Ishikawa (cell line): ENCODE results near the gene ZNF408.

Experiments used
- CEBPB ChIP-seq: IDR thresholded peaks from 2 replicates; pipeline ENCODE4 v1.6.1; 2012
- CREB1 ChIP-seq: IDR thresholded peaks from 2 replicates; pipeline ENCODE4 v1.6.1; 2012; ENCODE audit warnings: low read depth
- EGR1 ChIP-seq: IDR thresholded peaks from 2 replicates; pipeline ENCODE4 v1.6.1; 2012
- EP300 ChIP-seq: IDR thresholded peaks from 2 replicates; pipeline ENCODE4 v1.6.1; 2012; ENCODE audit warnings: borderline replicate concordance
- FOXM1 ChIP-seq: IDR thresholded peaks from 2 replicates; pipeline ENCODE4 v1.6.1; 2012; ENCODE audit warnings: low read depth, borderline replicate concordance
- NFIC ChIP-seq: IDR thresholded peaks from 2 replicates; pipeline ENCODE4 v1.6.1; 2012
- RAD21 ChIP-seq: IDR thresholded peaks from 2 replicates; pipeline ENCODE4 v1.6.1; 2012; ENCODE audit warnings: low read depth
- TAF1 ChIP-seq: IDR thresholded peaks from 2 replicates; pipeline ENCODE4 v1.6.1; 2012; ENCODE audit warnings: low read depth, mild to moderate bottlenecking
- TCF12 ChIP-seq: IDR thresholded peaks from 2 replicates; pipeline ENCODE4 v1.6.1; 2012; ENCODE audit warnings: low read depth
- TEAD4 ChIP-seq: IDR thresholded peaks from 2 replicates; pipeline ENCODE4 v1.6.1; 2012
- YY1 ChIP-seq: IDR thresholded peaks from 2 replicates; pipeline ENCODE4 v1.6.1; 2012; ENCODE audit warnings: low read depth
- ZBTB7A ChIP-seq: IDR thresholded peaks from 2 replicates; pipeline ENCODE4 v1.6.1; 2012; ENCODE audit warnings: low read depth
- TF ChIP-seq, protein P1 (sequence below): IDR thresholded peaks from 2 replicates; pipeline ENCODE4 v1.6.1; 2012
- TF ChIP-seq, protein P2 (sequence below): IDR thresholded peaks from 2 replicates; pipeline ENCODE4 v1.6.1; 2012
- TF ChIP-seq, protein P3 (sequence below): IDR thresholded peaks from 2 replicates; pipeline ENCODE4 v1.6.1; 2012; ENCODE audit warnings: low read depth, mild to moderate bottlenecking

Gene ZNF408

DNA sequence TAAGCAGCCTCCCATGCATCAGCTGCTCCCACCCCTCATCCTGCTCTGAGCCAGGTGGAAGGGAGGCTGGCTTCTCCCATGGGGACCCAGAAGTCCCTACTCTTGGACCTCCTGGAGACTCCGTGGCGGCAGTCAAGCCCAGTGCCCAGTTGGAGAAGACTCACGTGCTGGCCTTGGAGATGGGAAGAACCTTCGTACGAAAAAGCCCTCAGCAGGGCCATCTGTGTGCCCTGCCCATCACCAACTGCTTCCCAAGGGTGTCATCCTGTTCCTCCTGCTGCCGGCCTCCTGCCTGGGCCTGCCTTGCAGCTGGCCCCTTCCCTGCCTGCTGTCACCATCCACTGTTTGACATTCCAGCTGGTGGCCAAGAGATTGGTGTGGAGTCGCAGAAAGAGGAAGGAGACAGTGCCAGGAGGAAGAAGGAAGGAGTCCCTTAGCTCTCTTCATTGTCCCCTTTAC lies 28.4 kb upstream of the ZNF408 start:
- TF ChIP-seq ZBTB7A (no peak), TAF1 (no peak), CREB1 (no peak), FOXM1 (no peak), EGR1 (no peak), TEAD4 (no peak), TCF12 (no peak), EP300 (no peak), RAD21 (no peak), CEBPB (no peak), NFIC (no peak), YY1 (no peak)
- TF ChIP-seq, protein P1, sequence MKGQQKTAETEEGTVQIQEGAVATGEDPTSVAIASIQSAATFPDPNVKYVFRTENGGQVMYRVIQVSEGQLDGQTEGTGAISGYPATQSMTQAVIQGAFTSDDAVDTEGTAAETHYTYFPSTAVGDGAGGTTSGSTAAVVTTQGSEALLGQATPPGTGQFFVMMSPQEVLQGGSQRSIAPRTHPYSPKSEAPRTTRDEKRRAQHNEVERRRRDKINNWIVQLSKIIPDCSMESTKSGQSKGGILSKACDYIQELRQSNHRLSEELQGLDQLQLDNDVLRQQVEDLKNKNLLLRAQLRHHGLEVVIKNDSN = no peak
- TF ChIP-seq, protein P2, sequence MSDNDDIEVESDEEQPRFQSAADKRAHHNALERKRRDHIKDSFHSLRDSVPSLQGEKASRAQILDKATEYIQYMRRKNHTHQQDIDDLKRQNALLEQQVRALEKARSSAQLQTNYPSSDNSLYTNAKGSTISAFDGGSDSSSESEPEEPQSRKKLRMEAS = no peak
- TF ChIP-seq, protein P3, sequence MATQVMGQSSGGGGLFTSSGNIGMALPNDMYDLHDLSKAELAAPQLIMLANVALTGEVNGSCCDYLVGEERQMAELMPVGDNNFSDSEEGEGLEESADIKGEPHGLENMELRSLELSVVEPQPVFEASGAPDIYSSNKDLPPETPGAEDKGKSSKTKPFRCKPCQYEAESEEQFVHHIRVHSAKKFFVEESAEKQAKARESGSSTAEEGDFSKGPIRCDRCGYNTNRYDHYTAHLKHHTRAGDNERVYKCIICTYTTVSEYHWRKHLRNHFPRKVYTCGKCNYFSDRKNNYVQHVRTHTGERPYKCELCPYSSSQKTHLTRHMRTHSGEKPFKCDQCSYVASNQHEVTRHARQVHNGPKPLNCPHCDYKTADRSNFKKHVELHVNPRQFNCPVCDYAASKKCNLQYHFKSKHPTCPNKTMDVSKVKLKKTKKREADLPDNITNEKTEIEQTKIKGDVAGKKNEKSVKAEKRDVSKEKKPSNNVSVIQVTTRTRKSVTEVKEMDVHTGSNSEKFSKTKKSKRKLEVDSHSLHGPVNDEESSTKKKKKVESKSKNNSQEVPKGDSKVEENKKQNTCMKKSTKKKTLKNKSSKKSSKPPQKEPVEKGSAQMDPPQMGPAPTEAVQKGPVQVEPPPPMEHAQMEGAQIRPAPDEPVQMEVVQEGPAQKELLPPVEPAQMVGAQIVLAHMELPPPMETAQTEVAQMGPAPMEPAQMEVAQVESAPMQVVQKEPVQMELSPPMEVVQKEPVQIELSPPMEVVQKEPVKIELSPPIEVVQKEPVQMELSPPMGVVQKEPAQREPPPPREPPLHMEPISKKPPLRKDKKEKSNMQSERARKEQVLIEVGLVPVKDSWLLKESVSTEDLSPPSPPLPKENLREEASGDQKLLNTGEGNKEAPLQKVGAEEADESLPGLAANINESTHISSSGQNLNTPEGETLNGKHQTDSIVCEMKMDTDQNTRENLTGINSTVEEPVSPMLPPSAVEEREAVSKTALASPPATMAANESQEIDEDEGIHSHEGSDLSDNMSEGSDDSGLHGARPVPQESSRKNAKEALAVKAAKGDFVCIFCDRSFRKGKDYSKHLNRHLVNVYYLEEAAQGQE = no peak

DNA sequence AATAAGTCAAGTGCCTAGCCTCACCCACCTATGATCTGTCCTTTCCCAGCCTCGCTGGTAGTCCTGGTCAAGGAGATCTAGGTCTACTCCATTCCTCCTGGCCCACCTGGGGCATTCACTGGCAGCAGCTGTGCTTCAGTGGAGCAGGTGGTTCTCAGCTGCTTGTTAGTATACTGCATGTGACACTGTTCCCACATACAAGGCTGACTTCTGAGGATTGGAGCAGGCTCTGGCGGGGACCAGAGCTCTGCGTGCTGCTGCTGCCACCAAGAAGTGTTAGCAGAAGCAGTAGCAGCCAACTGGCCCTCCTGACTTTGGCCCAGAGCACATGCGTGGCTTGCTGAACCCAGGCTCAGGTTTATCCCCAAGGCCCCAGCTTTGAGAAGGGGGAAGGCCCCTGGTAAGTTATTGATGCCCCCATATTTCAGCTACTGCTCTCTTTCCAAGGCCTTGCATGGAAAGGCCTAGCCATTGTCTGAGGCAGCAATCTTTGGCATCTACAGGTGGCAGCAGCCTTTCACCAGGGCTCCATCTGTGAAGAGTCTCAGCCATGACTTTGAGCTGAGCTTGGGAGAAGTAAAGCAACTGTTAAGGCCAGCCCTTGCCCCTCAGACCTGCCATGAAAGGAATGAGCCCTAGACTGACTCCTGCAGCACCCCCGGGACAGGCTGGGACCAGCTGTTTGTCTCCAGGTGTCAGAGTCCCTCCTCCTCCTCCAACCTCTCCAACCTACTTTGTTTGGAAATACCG lies 26.9 kb upstream of the ZNF408 start:
- TF ChIP-seq, protein P1 = no peak
- no peak for TF ChIP-seq EP300
- TF ChIP-seq FOXM1 = no peak
- no peak for TF ChIP-seq TAF1
- no peak for TF ChIP-seq ZBTB7A
- no peak for TF ChIP-seq RAD21
- no peak for TF ChIP-seq NFIC
- no peak for TF ChIP-seq YY1
- TF ChIP-seq, protein P2 = no peak
- TF ChIP-seq EGR1 = no peak
- TF ChIP-seq TCF12 = no peak
- TF ChIP-seq, protein P3 = no peak
- no peak for TF ChIP-seq TEAD4
- no peak for TF ChIP-seq CEBPB
- TF ChIP-seq CREB1 = no peak

GRCh38 chr11:46674463-46675287 lies 26.2 kb upstream of the ZNF408 start:
- TF ChIP-seq EGR1 = no peak
- no peak for TF ChIP-seq YY1
- no peak for TF ChIP-seq RAD21
- TF ChIP-seq, protein P3 = no peak
- TF ChIP-seq TAF1 = no peak
- no peak for TF ChIP-seq FOXM1
- no peak for TF ChIP-seq TCF12
- TF ChIP-seq CREB1 = no peak
- no peak for TF ChIP-seq ZBTB7A
- TF ChIP-seq, protein P2 = no peak
- TF ChIP-seq NFIC = no peak
- no peak for TF ChIP-seq EP300
- TF ChIP-seq, protein P1 = no peak
